Subcutaneous adipose tissue (tissue), 4 donors: ENCODE data around the gene ASXL2. TPM values are rescaled to one million over a fixed set of nuclear protein-coding genes. Genes with fewer than 3 reads are reported as not detected.

Source experiments
- CTCF ChIP-seq: fragments of 450-650 bp; IDR thresholded peaks from one replicate; pipeline ENCODE4 v1.5.1; 2016; ENCODE audit warnings: low read depth, mild to moderate bottlenecking, control low read depth, antibody characterized with exemption, moderate library complexity
- total RNA-seq, 4 donors: library from RNA; depleted of rRNA; stranded (reverse); fragments of >200 nt; gene quantifications; one replicate each; pipeline ENCODE4 v1.1.0, GENCODE V29; 2016

ASXL2 gene
- total RNA-seq, 4 donors from 2014 or later, result 17.0 to 23.5 (median 18.9) TPM

- TF ChIP-seq CTCF, result no peak
Measured at GRCh38 chr2:25711675-25712354, 166.5 kb downstream of the ASXL2 start.

- no peak for TF ChIP-seq CTCF
Measured at GRCh38 chr2:25710750-25711149, 167.5 kb downstream of the ASXL2 start.

GRCh38 chr2:25709349-25709748 lies 168.9 kb downstream of the ASXL2 start:
- TF ChIP-seq CTCF, result no peak

- TF ChIP-seq CTCF, result no peak
Measured at GRCh38 chr2:25707927-25708590, 170.2 kb downstream of the ASXL2 start.

- TF ChIP-seq CTCF, result no peak
Measured at GRCh38 chr2:25701801-25702200, 176.5 kb downstream of the ASXL2 start.

GRCh38 chr2:25700221-25700660 lies 178.0 kb downstream of the ASXL2 start:
- TF ChIP-seq CTCF, result no peak

GRCh38 chr2:25699216-25699615 lies 179.1 kb downstream of the ASXL2 start:
- TF ChIP-seq CTCF, result no peak
